ENCODE measurements around the gene AK9.
A peak's percentile ranks its signal among the peaks of the same experiment; 100 is the strongest.

The AK9 gene

GRCh38 chr6:109693111-109693510 lies 2.1 kb upstream of the AK9 start:
- DNase-seq = no peak

- peak; percentile 62 for DNase-seq
Measured at GRCh38 chr6:109690373-109690736, 647 bp downstream of the AK9 start.

GRCh38 chr6:109687271-109687761 lies 3.7 kb downstream of the AK9 start:
- DNase-seq = no peak

- no peak for DNase-seq
Measured at GRCh38 chr6:109686566-109687265, 4.3 kb downstream of the AK9 start.

- DNase-seq = peak; percentile 74
Measured at GRCh38 chr6:109678661-109679505, 12.1 kb downstream of the AK9 start.

- DNase-seq = no peak
Measured at GRCh38 chr6:109678240-109678639, 12.8 kb downstream of the AK9 start.

- no peak for DNase-seq
Measured at GRCh38 chr6:109676724-109677123, 14.3 kb downstream of the AK9 start.

- no peak for DNase-seq
Measured at GRCh38 chr6:109672839-109673238, 18.2 kb downstream of the AK9 start.

- no peak for DNase-seq
Measured at GRCh38 chr6:109672175-109672574, 18.8 kb downstream of the AK9 start.

- DNase-seq = no peak
Measured at GRCh38 chr6:109671733-109672132, 19.3 kb downstream of the AK9 start.

GRCh38 chr6:109669811-109670210 lies 21.2 kb downstream of the AK9 start:
- DNase-seq = no peak

GRCh38 chr6:109662192-109662591 lies 28.8 kb downstream of the AK9 start:
- no peak for DNase-seq

GRCh38 chr6:109660526-109661320 lies 30.3 kb downstream of the AK9 start:
- no peak for DNase-seq

GRCh38 chr6:109655761-109656262 lies 35.2 kb downstream of the AK9 start:
- no peak for DNase-seq

- no peak for DNase-seq
Measured at GRCh38 chr6:109653264-109653663, 37.7 kb downstream of the AK9 start.

- DNase-seq = no peak
Measured at GRCh38 chr6:109644131-109644530, 46.9 kb downstream of the AK9 start.

GRCh38 chr6:109632405-109632804 lies 58.6 kb downstream of the AK9 start:
- no peak for DNase-seq

GRCh38 chr6:109631403-109631802 lies 59.6 kb downstream of the AK9 start:
- DNase-seq = no peak

- DNase-seq = no peak
Measured at GRCh38 chr6:109628158-109629000, 62.6 kb downstream of the AK9 start.

GRCh38 chr6:109626311-109626710 lies 64.7 kb downstream of the AK9 start:
- no peak for DNase-seq

GRCh38 chr6:109625199-109625598 lies 65.8 kb downstream of the AK9 start:
- no peak for DNase-seq

GRCh38 chr6:109623288-109623687 lies 67.7 kb downstream of the AK9 start:
- no peak for DNase-seq

All from DMS79 (cell line).